ENCODE measurements around the gene OLIG1.

- TF ChIP-seq CTCF (conservative IDR thresholded peaks at IDR 0.05 in 1 of 2, IDR thresholded peaks at IDR 0.05 in 1 of 2; ENCODE audit: extremely low read depth in 1 of 2, insufficient read depth in 1 of 2, low read depth in 1 of 2, low read length in 2 of 2) (no peak), EZH2 (IDR thresholded peaks at IDR 0.05; ENCODE audit: borderline replicate concordance, low read length) (no peak)
Measured at GRCh38 chr21:33051925-33052324, 18.0 kb upstream of the OLIG1 start.
